ENCODE results near the gene HARBI1.

- TF ChIP-seq ZBTB33 (IDR thresholded peaks at IDR 0.05) (no peak), CTCF (IDR thresholded peaks at IDR 0.05 in 2 of 3, conservative IDR thresholded peaks at IDR 0.05 in 1 of 3; ENCODE audit: control insufficient read depth in 2 of 3, extremely low read depth in 1 of 3, insufficient read depth in 1 of 3, low read depth in 3 of 3, low read length in 3 of 3) (no peak), MYC (IDR thresholded peaks at IDR 0.05; ENCODE audit: insufficient read depth, insufficient read length, insufficient replicate concordance, low read length, severe bottlenecking) (no peak), ZZZ3 (IDR thresholded peaks at IDR 0.05; ENCODE audit: control insufficient read depth, insufficient read length, low read depth) (no peak), EGR1 (IDR thresholded peaks at IDR 0.05; ENCODE audit: borderline replicate concordance in 1 of 2, low read depth in 2 of 2, low read length in 2 of 2) (no peak), EZH2 (IDR thresholded peaks at IDR 0.05; ENCODE audit: borderline replicate concordance, control insufficient read depth, low read depth, low read length) (no peak), SP1 (IDR thresholded peaks at IDR 0.05; ENCODE audit: low read depth, low read length) (no peak), CEBPZ (IDR thresholded peaks at IDR 0.05; ENCODE audit: low read depth, low read length) (no peak), CHD1 (IDR thresholded peaks at IDR 0.05; ENCODE audit: low read depth, low read length) (no peak)
- TF ChIP-seq, protein P1, sequence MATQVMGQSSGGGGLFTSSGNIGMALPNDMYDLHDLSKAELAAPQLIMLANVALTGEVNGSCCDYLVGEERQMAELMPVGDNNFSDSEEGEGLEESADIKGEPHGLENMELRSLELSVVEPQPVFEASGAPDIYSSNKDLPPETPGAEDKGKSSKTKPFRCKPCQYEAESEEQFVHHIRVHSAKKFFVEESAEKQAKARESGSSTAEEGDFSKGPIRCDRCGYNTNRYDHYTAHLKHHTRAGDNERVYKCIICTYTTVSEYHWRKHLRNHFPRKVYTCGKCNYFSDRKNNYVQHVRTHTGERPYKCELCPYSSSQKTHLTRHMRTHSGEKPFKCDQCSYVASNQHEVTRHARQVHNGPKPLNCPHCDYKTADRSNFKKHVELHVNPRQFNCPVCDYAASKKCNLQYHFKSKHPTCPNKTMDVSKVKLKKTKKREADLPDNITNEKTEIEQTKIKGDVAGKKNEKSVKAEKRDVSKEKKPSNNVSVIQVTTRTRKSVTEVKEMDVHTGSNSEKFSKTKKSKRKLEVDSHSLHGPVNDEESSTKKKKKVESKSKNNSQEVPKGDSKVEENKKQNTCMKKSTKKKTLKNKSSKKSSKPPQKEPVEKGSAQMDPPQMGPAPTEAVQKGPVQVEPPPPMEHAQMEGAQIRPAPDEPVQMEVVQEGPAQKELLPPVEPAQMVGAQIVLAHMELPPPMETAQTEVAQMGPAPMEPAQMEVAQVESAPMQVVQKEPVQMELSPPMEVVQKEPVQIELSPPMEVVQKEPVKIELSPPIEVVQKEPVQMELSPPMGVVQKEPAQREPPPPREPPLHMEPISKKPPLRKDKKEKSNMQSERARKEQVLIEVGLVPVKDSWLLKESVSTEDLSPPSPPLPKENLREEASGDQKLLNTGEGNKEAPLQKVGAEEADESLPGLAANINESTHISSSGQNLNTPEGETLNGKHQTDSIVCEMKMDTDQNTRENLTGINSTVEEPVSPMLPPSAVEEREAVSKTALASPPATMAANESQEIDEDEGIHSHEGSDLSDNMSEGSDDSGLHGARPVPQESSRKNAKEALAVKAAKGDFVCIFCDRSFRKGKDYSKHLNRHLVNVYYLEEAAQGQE (IDR thresholded peaks at IDR 0.05; ENCODE audit: low read depth, low read length) = no peak
Measured at GRCh38 chr11:46577058-46577457, 40.0 kb downstream of the HARBI1 start.
